ENCODE data around the gene TXNDC11. TPM values are rescaled to one million over a fixed set of nuclear protein-coding genes. Genes with fewer than 3 reads are reported as not detected.
A peak's percentile ranks its signal among the peaks of the same experiment; 100 is the strongest.

Gene TXNDC11
- total RNA-seq, 2 experiments from 2014 or later = 21.7 to 24.4 TPM

- DNase-seq (no peak), ATAC-seq (no peak)
- CTCF ChIA-PET = no interaction called here
- POLR2A ChIA-PET = interaction anchor here (0.5 to 1.0 kb wide), 2 partner anchors 9 to 11 kb away, joined by 4 to 5 read pairs; partner anchors contain the start of gene TXNDC11
- H3K9me3 Mint-ChIP-seq = no peaks in the 10 kb centered on the region
- peaks cover 43% of the 10 kb centered on the region for H3K36me3 Mint-ChIP-seq (ENCODE audit: low read depth)
- TF ChIP-seq, protein P1, sequence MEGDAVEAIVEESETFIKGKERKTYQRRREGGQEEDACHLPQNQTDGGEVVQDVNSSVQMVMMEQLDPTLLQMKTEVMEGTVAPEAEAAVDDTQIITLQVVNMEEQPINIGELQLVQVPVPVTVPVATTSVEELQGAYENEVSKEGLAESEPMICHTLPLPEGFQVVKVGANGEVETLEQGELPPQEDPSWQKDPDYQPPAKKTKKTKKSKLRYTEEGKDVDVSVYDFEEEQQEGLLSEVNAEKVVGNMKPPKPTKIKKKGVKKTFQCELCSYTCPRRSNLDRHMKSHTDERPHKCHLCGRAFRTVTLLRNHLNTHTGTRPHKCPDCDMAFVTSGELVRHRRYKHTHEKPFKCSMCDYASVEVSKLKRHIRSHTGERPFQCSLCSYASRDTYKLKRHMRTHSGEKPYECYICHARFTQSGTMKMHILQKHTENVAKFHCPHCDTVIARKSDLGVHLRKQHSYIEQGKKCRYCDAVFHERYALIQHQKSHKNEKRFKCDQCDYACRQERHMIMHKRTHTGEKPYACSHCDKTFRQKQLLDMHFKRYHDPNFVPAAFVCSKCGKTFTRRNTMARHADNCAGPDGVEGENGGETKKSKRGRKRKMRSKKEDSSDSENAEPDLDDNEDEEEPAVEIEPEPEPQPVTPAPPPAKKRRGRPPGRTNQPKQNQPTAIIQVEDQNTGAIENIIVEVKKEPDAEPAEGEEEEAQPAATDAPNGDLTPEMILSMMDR (IDR thresholded peaks at IDR 0.05) = no peak
- peak overlapping the region; percentile 1 for H3K27ac Mint-ChIP-seq
- intact Hi-C loops (cut with micrococcal nuclease) = no loop called here
- no peaks in the 10 kb centered on the region for H3K27me3 Mint-ChIP-seq
- H3K4me3 Mint-ChIP-seq = no peak overlapping the region
- H3K4me1 Mint-ChIP-seq (ENCODE audit: low read depth) = no peaks in the 10 kb centered on the region
Measured at GRCh38 chr16:11752856-11753255, 10.2 kb upstream of the TXNDC11 start.

- TF ChIP-seq, protein P1 (IDR thresholded peaks at IDR 0.05) = no peak
- peaks cover 24% of the 10 kb centered on the region for H3K36me3 Mint-ChIP-seq (ENCODE audit: low read depth)
- intact Hi-C loops (cut with micrococcal nuclease) = no loop called here
- ChIA-PET CTCF (no interaction called here), POLR2A (no interaction called here)
- no peaks in the 10 kb centered on the region for H3K27me3 Mint-ChIP-seq
- ATAC-seq (no peak), DNase-seq (no peak)
- H3K4me3 Mint-ChIP-seq = no peak overlapping the region
- H3K9me3 Mint-ChIP-seq = no peaks in the 10 kb centered on the region
- no peaks in the 10 kb centered on the region for H3K4me1 Mint-ChIP-seq (ENCODE audit: low read depth)
- peak overlapping the region; percentile 67 for H3K27ac Mint-ChIP-seq
Measured at GRCh38 chr16:11750056-11750455, 7.4 kb upstream of the TXNDC11 start.

DNA sequence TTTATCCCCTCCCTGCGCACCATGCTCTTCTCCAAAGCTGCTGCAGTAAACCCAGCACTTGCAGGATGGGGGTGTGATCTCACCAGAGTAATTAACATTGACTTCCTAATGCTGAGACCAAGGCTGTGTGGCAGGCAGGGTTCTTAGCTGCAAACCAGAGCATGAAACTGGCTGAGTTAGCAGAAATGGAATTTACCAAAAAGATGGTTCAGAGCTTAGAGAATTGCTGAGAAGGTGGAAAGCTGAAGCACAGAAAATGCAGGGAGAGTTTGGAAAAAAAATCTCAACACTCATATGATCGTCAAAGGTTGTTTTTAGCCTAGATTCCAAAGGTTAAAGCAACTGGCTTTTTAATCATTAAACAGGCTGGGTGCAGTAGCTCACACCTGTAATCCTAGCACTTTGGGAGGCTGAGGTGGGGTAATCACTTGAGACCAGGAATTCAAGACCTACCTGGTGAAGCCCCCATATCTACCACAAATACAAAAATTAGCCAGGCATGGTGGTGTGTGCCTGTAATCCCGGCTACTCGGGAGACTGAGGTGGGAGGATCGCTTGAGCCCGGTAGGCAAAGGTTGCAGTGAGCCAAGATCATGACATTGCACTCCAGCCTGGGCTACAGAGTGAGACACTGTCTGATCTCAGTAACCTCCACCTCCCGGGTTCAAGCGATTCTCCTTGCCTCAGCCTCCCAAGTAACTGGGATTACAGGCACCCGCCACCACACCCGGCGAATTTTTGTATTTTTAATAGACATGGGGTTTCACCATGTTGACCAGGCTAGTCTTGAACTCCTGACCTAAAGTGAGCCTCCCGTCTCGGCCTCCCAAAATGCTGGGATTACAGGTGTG lies 6.0 kb upstream of the TXNDC11 start:
- Mint-ChIP-seq H3K27me3 (no peaks in the 10 kb centered on the region), H3K27ac (no peak overlapping the region), H3K4me3 (no peak overlapping the region), H3K9me3 (no peaks in the 10 kb centered on the region), H3K4me1 (ENCODE audit: low read depth) (peaks cover 5% of the 10 kb centered on the region), H3K36me3 (ENCODE audit: low read depth) (peaks cover 24% of the 10 kb centered on the region)
- intact Hi-C loops (cut with micrococcal nuclease) = no loop called here
- ChIA-PET CTCF (no interaction called here), POLR2A (interaction anchor here (1.6 kb wide), 1 partner anchor 18 kb away, joined by 3 read pairs; no protein-coding TSS in a partner anchor)
- TF ChIP-seq, protein P1 (IDR thresholded peaks at IDR 0.05) = no peak
- no peak for DNase-seq
- no peak for ATAC-seq

DNA sequence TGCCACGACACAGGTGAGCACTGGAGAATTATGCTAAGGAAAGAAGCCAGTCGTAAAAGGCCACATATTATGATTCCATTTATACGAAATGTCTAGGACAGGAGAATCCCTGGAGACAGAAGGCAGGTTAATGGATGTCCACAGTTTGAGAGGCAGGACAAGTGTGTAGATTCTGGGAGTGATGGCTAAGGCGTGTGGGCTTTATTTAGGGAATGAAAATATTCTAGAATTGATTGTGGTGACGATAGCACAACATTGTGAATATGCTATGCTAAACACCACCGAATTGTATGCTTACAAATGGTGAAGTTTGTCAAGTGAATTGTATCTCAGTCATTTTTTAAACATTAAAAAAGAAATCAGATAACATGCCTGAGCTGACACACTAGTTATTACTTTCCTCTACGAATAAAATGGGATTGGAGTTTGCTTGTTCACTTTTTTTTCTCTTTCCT lies 5.3 kb upstream of the TXNDC11 start:
- ChIA-PET CTCF (no interaction called here), POLR2A (interaction anchor here (1.4 to 1.6 kb wide), 2 partner anchors 18 to 103 kb away, joined by 3 read pairs; no protein-coding TSS in a partner anchor)
- Mint-ChIP-seq H3K4me3 (no peak overlapping the region), H3K27me3 (no peaks in the 10 kb centered on the region), H3K27ac (no peak overlapping the region), H3K36me3 (ENCODE audit: low read depth) (peaks cover 23% of the 10 kb centered on the region), H3K9me3 (no peaks in the 10 kb centered on the region), H3K4me1 (ENCODE audit: low read depth) (peaks cover 8% of the 10 kb centered on the region)
- intact Hi-C loops (cut with micrococcal nuclease) = no loop called here
- no peak for ATAC-seq
- TF ChIP-seq, protein P1 (IDR thresholded peaks at IDR 0.05) = no peak
- no peak for DNase-seq

GRCh38 chr16:11744075-11744470 lies 1.4 kb upstream of the TXNDC11 start:
- H3K9me3 Mint-ChIP-seq = no peaks in the 10 kb centered on the region
- intact Hi-C loops (cut with micrococcal nuclease) = loop anchor here (5.0 kb wide), 1 partner anchor 53 kb away; the partner anchor contains the start of gene ZC3H7A
- ChIA-PET POLR2A (interaction anchor here (0.6 to 5.9 kb wide), 11 partner anchors 14 to 799 kb away, joined by 3 to 48 read pairs (median 3); partner anchors contain the start of genes SNX29 and ZC3H7A), CTCF (interaction anchor here (0.8 to 3.7 kb wide), 4 partner anchors 22 to 212 kb away, joined by 3 to 31 read pairs (median 4); partner anchors contain the start of gene ZC3H7A)
- ATAC-seq (no peak), DNase-seq (no peak)
- H3K27ac Mint-ChIP-seq = peak overlapping the region; percentile 95
- H3K4me3 Mint-ChIP-seq = peak overlapping the region; percentile 88
- TF ChIP-seq, protein P1 (IDR thresholded peaks at IDR 0.05) = no peak
- H3K4me1 Mint-ChIP-seq (ENCODE audit: low read depth) = peaks cover 32% of the 10 kb centered on the region
- no peaks in the 10 kb centered on the region for H3K27me3 Mint-ChIP-seq
- H3K36me3 Mint-ChIP-seq (ENCODE audit: low read depth) = peaks cover 23% of the 10 kb centered on the region
